Caco-2 (cell line): ENCODE results near the gene SLC4A9. TPM values are rescaled to one million over a fixed set of nuclear protein-coding genes. Genes with fewer than 3 reads are reported as not detected.

Experiments used
- BruUV-seq: library from RNA; stranded (reverse); fragments of 400-500 nt; replicated peaks from 2 replicates; lab custom pipeline; 2021; lab: Mats Ljungman, UMichigan
- CTCF ChIA-PET: fragments of 300-600 bp; sonication (Branson Sonifier 250); formaldehyde crosslinking; loops from one replicate; lab custom pipeline; 2022; ENCODE audit warnings: antibody characterized with exemption; lab: Charles Lee
- POLR2A ChIA-PET: fragments of 300-600 bp; sonication (Branson Sonifier 250); formaldehyde crosslinking; loops from one replicate; lab custom pipeline; 2022; ENCODE audit warnings: antibody characterized with exemption; lab: Charles Lee
- DNase-seq, 2 experiments: peaks; one replicate each; pipeline versions ENCODE4 v3.0.0 to v3.0.0-alpha.2; 2020 to 2022
- H3K27me3 ChIP-seq: replicated peaks from 2 replicates; pipeline ENCODE4 v1.6.0; 2011; ENCODE audit warnings: low read length; ENCODE audit not compliant: control insufficient read depth, insufficient read depth
- H3K36me3 ChIP-seq: 2 replicates; pipeline ENCODE4 v1.5.1; 2011; ENCODE audit warnings: low read length; ENCODE audit not compliant: control insufficient read depth, insufficient read depth
- H3K4me1 ChIP-seq: fragments of 250-450 bp; sonication (Bioruptor Pico); 2 replicates; pipeline ENCODE4 v1.5.1; 2020; ENCODE audit warnings: mild to moderate bottlenecking
- H3K4me3 ChIP-seq: 2 replicates; pipeline ENCODE4 v1.5.1; 2011; ENCODE audit warnings: low read depth, mild to moderate bottlenecking, control low read depth, low read length
- H3K9me3 ChIP-seq: fragments of 250-450 bp; sonication (Bioruptor Pico); 2 replicates; pipeline ENCODE4 v1.5.1; 2020; ENCODE audit warnings: mild to moderate bottlenecking, moderate library complexity
- H3K27ac Mint-ChIP-seq: one replicate; pipeline ENCODE4 v1.8.0; 2022; ENCODE audit warnings: mixed read lengths; ENCODE audit not compliant: unreplicated experiment
- H3K27me3 Mint-ChIP-seq: one replicate; pipeline ENCODE4 v1.8.0; 2022; ENCODE audit warnings: mixed read lengths; ENCODE audit not compliant: insufficient read depth, unreplicated experiment
- H3K36me3 Mint-ChIP-seq: one replicate; pipeline ENCODE4 v1.8.0; 2022; ENCODE audit warnings: mild to moderate bottlenecking, mixed read lengths; ENCODE audit not compliant: insufficient read depth, unreplicated experiment
- H3K4me1 Mint-ChIP-seq: one replicate; pipeline ENCODE4 v1.8.0; 2022; ENCODE audit warnings: low read depth, mixed read lengths; ENCODE audit not compliant: unreplicated experiment
- H3K4me3 Mint-ChIP-seq: one replicate; pipeline ENCODE4 v1.8.0; 2022; ENCODE audit warnings: mild to moderate bottlenecking, moderate library complexity, mixed read lengths; ENCODE audit not compliant: unreplicated experiment
- H3K9me3 Mint-ChIP-seq: one replicate; pipeline ENCODE4 v1.8.0; 2022; ENCODE audit warnings: mixed read lengths; ENCODE audit not compliant: unreplicated experiment
- intact Hi-C: fragments of 100-400 bp; cut with micrococcal nuclease; formaldehyde crosslinking; loops from one replicate; pipeline ENCODE4 v1.10.0; 2022; ENCODE audit not compliant: unreplicated experiment
- total RNA-seq: library from RNA; stranded (reverse); gene quantifications from 2 replicates; pipeline ENCODE4 v1.2.3, GENCODE V29; 2022
- TF ChIP-seq, protein P1 (sequence below), 2 experiments: fragments of 200-600 bp in 1 of 2; IDR thresholded peaks; 1 replicate in 1 of 2; 2 replicates in 1 of 2; pipeline versions ENCODE4 v1.5.1 to v1.8.0; 2011 to 2022; ENCODE audit warnings: antibody characterized with exemption in 1 of 2, control low read depth in 1 of 2, inconsistent platforms in 1 of 2, low read depth in 1 of 2, low read length in 1 of 2, mild to moderate bottlenecking in 1 of 2, moderate library complexity in 1 of 2; ENCODE audit not compliant: insufficient read depth in 1 of 2, severe bottlenecking in 1 of 2, unreplicated experiment in 1 of 2

Gene SLC4A9
- total RNA-seq, 1 experiment from 2014 or later = 0.11 TPM

DNA sequence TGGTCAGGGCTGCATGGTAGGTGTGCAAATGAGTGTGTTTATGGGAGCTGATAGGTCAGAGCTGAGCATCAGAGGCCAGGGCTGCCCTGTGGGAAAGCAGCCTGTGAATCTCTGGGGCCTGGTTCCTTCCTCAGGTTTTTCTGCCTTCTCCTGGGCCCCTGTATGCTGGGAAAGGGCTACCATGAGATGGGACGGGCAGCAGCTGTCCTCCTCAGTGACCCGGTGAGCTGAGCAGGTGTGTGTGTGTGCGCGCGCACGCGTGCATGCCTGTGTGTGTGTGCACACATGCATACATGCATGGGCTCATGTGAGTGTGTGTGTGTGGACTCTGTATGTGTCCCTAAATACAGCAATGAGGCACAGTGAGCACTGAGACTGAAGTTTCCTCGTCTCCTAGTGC lies 2.3 kb downstream of the SLC4A9 start:
- ChIA-PET CTCF (interaction anchor here (0.6 kb wide), 1 partner anchor 59 kb away, joined by 3 read pairs; no protein-coding TSS in a partner anchor), POLR2A (no interaction called here)
- Histone ChIP-seq H3K4me3 (no peak overlapping the region), H3K9me3 (no peaks in the 10 kb centered on the region), H3K27me3 (no peaks in the 10 kb centered on the region), H3K4me1 (peaks cover 9% of the 10 kb centered on the region; the same call in 1 of the 2 replicates), H3K36me3 (no peaks in the 10 kb centered on the region)
- Mint-ChIP-seq H3K4me1 (peaks cover 14% of the 10 kb centered on the region), H3K36me3 (peaks cover 5% of the 10 kb centered on the region), H3K27ac (no peak overlapping the region), H3K9me3 (no peaks in the 10 kb centered on the region), H3K4me3 (no peak overlapping the region), H3K27me3 (no peaks in the 10 kb centered on the region)
- DNase-seq = no peak
- intact Hi-C loops = no loop called here
- no TSS peak for BruUV-seq
- TF ChIP-seq, protein P1, sequence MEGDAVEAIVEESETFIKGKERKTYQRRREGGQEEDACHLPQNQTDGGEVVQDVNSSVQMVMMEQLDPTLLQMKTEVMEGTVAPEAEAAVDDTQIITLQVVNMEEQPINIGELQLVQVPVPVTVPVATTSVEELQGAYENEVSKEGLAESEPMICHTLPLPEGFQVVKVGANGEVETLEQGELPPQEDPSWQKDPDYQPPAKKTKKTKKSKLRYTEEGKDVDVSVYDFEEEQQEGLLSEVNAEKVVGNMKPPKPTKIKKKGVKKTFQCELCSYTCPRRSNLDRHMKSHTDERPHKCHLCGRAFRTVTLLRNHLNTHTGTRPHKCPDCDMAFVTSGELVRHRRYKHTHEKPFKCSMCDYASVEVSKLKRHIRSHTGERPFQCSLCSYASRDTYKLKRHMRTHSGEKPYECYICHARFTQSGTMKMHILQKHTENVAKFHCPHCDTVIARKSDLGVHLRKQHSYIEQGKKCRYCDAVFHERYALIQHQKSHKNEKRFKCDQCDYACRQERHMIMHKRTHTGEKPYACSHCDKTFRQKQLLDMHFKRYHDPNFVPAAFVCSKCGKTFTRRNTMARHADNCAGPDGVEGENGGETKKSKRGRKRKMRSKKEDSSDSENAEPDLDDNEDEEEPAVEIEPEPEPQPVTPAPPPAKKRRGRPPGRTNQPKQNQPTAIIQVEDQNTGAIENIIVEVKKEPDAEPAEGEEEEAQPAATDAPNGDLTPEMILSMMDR (IDR thresholded peaks at IDR 0.05; ENCODE audit: insufficient read depth in 1 of 2, low read depth in 1 of 2, low read length in 1 of 2, severe bottlenecking in 1 of 2, unreplicated experiment in 1 of 2) = no peak

- no TSS peak for BruUV-seq
- H3K4me3 ChIP-seq = no peak overlapping the region
- H3K9me3 ChIP-seq = no peaks in the 10 kb centered on the region
- peak; percentile 63 to 75 for DNase-seq
- TF ChIP-seq, protein P1 (IDR thresholded peaks at IDR 0.05; ENCODE audit: insufficient read depth in 1 of 2, low read depth in 1 of 2, low read length in 1 of 2, severe bottlenecking in 1 of 2, unreplicated experiment in 1 of 2) = peak; percentile 65 to 74
- Mint-ChIP-seq H3K4me3 (peak overlapping the region; percentile 39), H3K36me3 (no peaks in the 10 kb centered on the region), H3K9me3 (no peaks in the 10 kb centered on the region), H3K4me1 (peaks cover 7% of the 10 kb centered on the region), H3K27ac (no peak overlapping the region), H3K27me3 (no peaks in the 10 kb centered on the region)
- intact Hi-C loops = no loop called here
- no peaks in the 10 kb centered on the region for H3K36me3 ChIP-seq
- ChIA-PET CTCF (interaction anchor here (0.6 to 1.6 kb wide), 5 partner anchors 10 to 87 kb away, joined by 3 to 11 read pairs (median 4); partner anchors contain the start of gene HBEGF), POLR2A (no interaction called here)
- no peaks in the 10 kb centered on the region for H3K27me3 ChIP-seq
- H3K4me1 ChIP-seq = peaks cover 7% of the 10 kb centered on the region; the same call in 1 of the 2 replicates
Measured at GRCh38 chr5:140362875-140363630, 3.1 kb downstream of the SLC4A9 start.

GRCh38 chr5:140363631-140364471 lies 3.9 kb downstream of the SLC4A9 start:
- intact Hi-C loops = no loop called here
- no peaks in the 10 kb centered on the region for H3K36me3 Mint-ChIP-seq
- H3K27me3 Mint-ChIP-seq = no peaks in the 10 kb centered on the region
- TF ChIP-seq, protein P1 (IDR thresholded peaks at IDR 0.05; ENCODE audit: insufficient read depth in 1 of 2, low read depth in 1 of 2, low read length in 1 of 2, severe bottlenecking in 1 of 2, unreplicated experiment in 1 of 2) = no peak
- Histone ChIP-seq H3K9me3 (no peaks in the 10 kb centered on the region), H3K4me3 (no peak overlapping the region), H3K36me3 (no peaks in the 10 kb centered on the region), H3K27me3 (no peaks in the 10 kb centered on the region), H3K4me1 (peaks cover 3% of the 10 kb centered on the region; the same call in 1 of the 2 replicates)
- H3K4me3 Mint-ChIP-seq = peak overlapping the region; percentile 39
- no peak for DNase-seq
- POLR2A ChIA-PET = interaction anchor here (0.5 kb wide), 1 partner anchor 207 kb away, joined by 3 read pairs; no protein-coding TSS in a partner anchor
- H3K9me3 Mint-ChIP-seq = no peaks in the 10 kb centered on the region
- CTCF ChIA-PET = interaction anchor here (0.6 to 1.6 kb wide), 5 partner anchors 9 to 86 kb away, joined by 3 to 11 read pairs (median 4); partner anchors contain the start of gene HBEGF
- H3K4me1 Mint-ChIP-seq = peaks cover under 1% of the 10 kb centered on the region
- no peak overlapping the region for H3K27ac Mint-ChIP-seq
- no TSS peak for BruUV-seq
